Stimulated activated effector memory CD8-positive, alpha-beta T cell treated with anti-CD3 and anti-CD28 coated beads, Interleukin-12 subunit alpha, Interleukin-12 subunit beta, amount 100 ng/mL, for 72 hours (primary cell): ENCODE data around the gene FRMD4B.
"Not testable (repeated sequence)": the region's sequence is repeated elsewhere in the genome, so short reads cannot be mapped to it uniquely, and the experiment has no call there.

ENCODE experiments used
- ATAC-seq: fragments of 150-1000 bp; cut with Tn5 transposase; 2 replicates; pipeline ENCODE4 v1.10.0; 2021
- DNase-seq, 2 donors: peaks; one replicate each; pipeline ENCODE4 v3.0.0; 2021 to 2022; ENCODE audit warnings: low spot score in 2 of 2
- H3K27ac Mint-ChIP-seq: one replicate; pipeline ENCODE4 v1.8.0; 2022; ENCODE audit warnings: mild to moderate bottlenecking, mixed read lengths
- H3K36me3 Mint-ChIP-seq: one replicate; pipeline ENCODE4 v1.8.0; 2022; ENCODE audit warnings: mild to moderate bottlenecking, mixed read lengths
- H3K4me1 Mint-ChIP-seq: one replicate; pipeline ENCODE4 v1.8.0; 2022; ENCODE audit warnings: mixed read lengths
- H3K4me3 Mint-ChIP-seq: one replicate; pipeline ENCODE4 v1.8.0; 2022; ENCODE audit warnings: mild to moderate bottlenecking, mixed read lengths
- H3K9me3 Mint-ChIP-seq: one replicate; pipeline ENCODE4 v1.8.0; 2022; ENCODE audit warnings: mixed read lengths

FRMD4B gene

GRCh38 chr3:69325151-69325550 is 60.7 kb downstream of the FRMD4B start:
- H3K4me1 Mint-ChIP-seq: peaks cover 31% of the 10 kb centered on the region
- H3K27ac Mint-ChIP-seq: peak overlapping the region; percentile 72
- DNase-seq: no peak
- H3K36me3 Mint-ChIP-seq: peaks cover 12% of the 10 kb centered on the region
- H3K4me3 Mint-ChIP-seq: no peak overlapping the region
- no peaks in the 10 kb centered on the region for H3K9me3 Mint-ChIP-seq
- ATAC-seq: no peak

- H3K36me3 Mint-ChIP-seq: peaks cover 12% of the 10 kb centered on the region
- H3K4me3 Mint-ChIP-seq: no peak overlapping the region
- ATAC-seq (peak; percentile 44), DNase-seq (no peak)
- H3K4me1 Mint-ChIP-seq: peaks cover 31% of the 10 kb centered on the region
- no peaks in the 10 kb centered on the region for H3K9me3 Mint-ChIP-seq
- H3K27ac Mint-ChIP-seq: peak overlapping the region; percentile 72
Measured at GRCh38 chr3:69324362-69325025, 61.4 kb downstream of the FRMD4B start.

- H3K4me1 Mint-ChIP-seq: peaks cover 29% of the 10 kb centered on the region
Measured at GRCh38 chr3:69323941-69324340, 61.9 kb downstream of the FRMD4B start.

GRCh38 chr3:69322512-69322911 is 63.4 kb downstream of the FRMD4B start:
- not testable (repeated sequence) for DNase-seq, H3K4me3 Mint-ChIP-seq, H3K27ac Mint-ChIP-seq, ATAC-seq, H3K9me3 Mint-ChIP-seq
- Mint-ChIP-seq H3K4me1 (peaks cover 16% of the 10 kb centered on the region), H3K36me3 (peaks cover 12% of the 10 kb centered on the region)

More at GRCh38 chr3:69323941-69324340, 61.9 kb downstream of the FRMD4B start:
- H3K9me3 Mint-ChIP-seq: no peaks in the 10 kb centered on the region
- no peak overlapping the region for H3K27ac Mint-ChIP-seq
- ATAC-seq (no peak), DNase-seq (no peak)
- peaks cover 12% of the 10 kb centered on the region for H3K36me3 Mint-ChIP-seq
- H3K4me3 Mint-ChIP-seq: no peak overlapping the region

GRCh38 chr3:69322158-69322509 is 63.8 kb downstream of the FRMD4B start:
- Mint-ChIP-seq H3K9me3 (no peaks in the 10 kb centered on the region), H3K36me3 (peaks cover 12% of the 10 kb centered on the region), H3K4me3 (no peak overlapping the region), H3K27ac (no peak overlapping the region), H3K4me1 (peaks cover 13% of the 10 kb centered on the region)
- DNase-seq: no peak
- ATAC-seq: no peak

GRCh38 chr3:69321301-69322157 is 64.4 kb downstream of the FRMD4B start:
- ATAC-seq (no peak), DNase-seq (no peak)
- Mint-ChIP-seq H3K4me3 (no peak overlapping the region), H3K9me3 (no peaks in the 10 kb centered on the region), H3K27ac (no peak overlapping the region), H3K36me3 (peaks cover 6% of the 10 kb centered on the region), H3K4me1 (peaks cover 7% of the 10 kb centered on the region)

- no peak overlapping the region for H3K4me3 Mint-ChIP-seq
- peaks cover under 1% of the 10 kb centered on the region for H3K4me1 Mint-ChIP-seq
- DNase-seq: no peak
- peaks cover 5% of the 10 kb centered on the region for H3K36me3 Mint-ChIP-seq
- ATAC-seq: no peak
- no peaks in the 10 kb centered on the region for H3K9me3 Mint-ChIP-seq
- H3K27ac Mint-ChIP-seq: no peak overlapping the region
Measured at GRCh38 chr3:69320871-69321271, 65.0 kb downstream of the FRMD4B start.

- H3K27ac Mint-ChIP-seq: no peak overlapping the region
- no peak overlapping the region for H3K4me3 Mint-ChIP-seq
- H3K36me3 Mint-ChIP-seq: peaks cover 4% of the 10 kb centered on the region
- ATAC-seq: no peak
- no peaks in the 10 kb centered on the region for H3K4me1 Mint-ChIP-seq
- H3K9me3 Mint-ChIP-seq: no peaks in the 10 kb centered on the region
- DNase-seq: no peak
Measured at GRCh38 chr3:69319652-69320051, 66.2 kb downstream of the FRMD4B start.

GRCh38 chr3:69318410-69318809 is 67.5 kb downstream of the FRMD4B start:
- H3K27ac Mint-ChIP-seq: no peak overlapping the region

GRCh38 chr3:69313251-69313650 is 72.6 kb downstream of the FRMD4B start:
- DNase-seq (no peak), ATAC-seq (no peak)
- Mint-ChIP-seq H3K27ac (no peak overlapping the region), H3K4me1 (no peaks in the 10 kb centered on the region), H3K4me3 (no peak overlapping the region), H3K36me3 (no peaks in the 10 kb centered on the region), H3K9me3 (no peaks in the 10 kb centered on the region)

More at GRCh38 chr3:69318410-69318809, 67.5 kb downstream of the FRMD4B start:
- no peak for DNase-seq
- Mint-ChIP-seq H3K36me3 (no peaks in the 10 kb centered on the region), H3K4me1 (no peaks in the 10 kb centered on the region), H3K4me3 (no peak overlapping the region), H3K9me3 (no peaks in the 10 kb centered on the region)
- no peak for ATAC-seq

GRCh38 chr3:69309814-69310213 is 76.1 kb downstream of the FRMD4B start:
- DNase-seq: no peak
- Mint-ChIP-seq H3K4me3 (no peak overlapping the region), H3K4me1 (peaks cover 21% of the 10 kb centered on the region), H3K36me3 (no peaks in the 10 kb centered on the region), H3K27ac (no peak overlapping the region), H3K9me3 (no peaks in the 10 kb centered on the region)
- no peak for ATAC-seq

- H3K9me3 Mint-ChIP-seq: no peaks in the 10 kb centered on the region
- H3K27ac Mint-ChIP-seq: no peak overlapping the region
- no peak overlapping the region for H3K4me3 Mint-ChIP-seq
- DNase-seq: peak; percentile 62 to 76
- H3K4me1 Mint-ChIP-seq: peaks cover 30% of the 10 kb centered on the region
- ATAC-seq: peak; percentile 92
- H3K36me3 Mint-ChIP-seq: no peaks in the 10 kb centered on the region
Measured at GRCh38 chr3:69306239-69307185, 79.4 kb downstream of the FRMD4B start.

- ATAC-seq (peak; percentile 89), DNase-seq (peak in 1 of 2 donors; percentile 62)
- no peaks in the 10 kb centered on the region for H3K9me3 Mint-ChIP-seq
- H3K27ac Mint-ChIP-seq: peak overlapping the region; percentile 80
- H3K4me1 Mint-ChIP-seq: peaks cover 30% of the 10 kb centered on the region
- H3K36me3 Mint-ChIP-seq: no peaks in the 10 kb centered on the region
- H3K4me3 Mint-ChIP-seq: no peak overlapping the region
Measured at GRCh38 chr3:69305011-69305410, 80.9 kb downstream of the FRMD4B start.

GRCh38 chr3:69304396-69304795 is 81.5 kb downstream of the FRMD4B start:
- Mint-ChIP-seq H3K4me3 (no peak overlapping the region), H3K36me3 (no peaks in the 10 kb centered on the region), H3K9me3 (no peaks in the 10 kb centered on the region), H3K4me1 (peaks cover 30% of the 10 kb centered on the region), H3K27ac (peak overlapping the region; percentile 80)
- ATAC-seq (no peak), DNase-seq (no peak)

GRCh38 chr3:69300296-69300695 is 85.6 kb downstream of the FRMD4B start:
- ATAC-seq (no peak), DNase-seq (no peak)
- H3K36me3 Mint-ChIP-seq: no peaks in the 10 kb centered on the region
- no peak overlapping the region for H3K27ac Mint-ChIP-seq
- peaks cover 24% of the 10 kb centered on the region for H3K4me1 Mint-ChIP-seq
- H3K9me3 Mint-ChIP-seq: no peaks in the 10 kb centered on the region
- H3K4me3 Mint-ChIP-seq: no peak overlapping the region
